ENCODE measurements around the gene FHDC1. TPM values are rescaled to one million over a fixed set of nuclear protein-coding genes. Genes with fewer than 3 reads are reported as not detected.

The FHDC1 gene
- total and polyA plus RNA-seq, 8 donors, result 2.9 to 13.4 (median 5.5) TPM

- no peak overlapping the region for H3K27ac ChIP-seq
- no peaks in the 10 kb centered on the region for H3K9me3 ChIP-seq
- no peak overlapping the region for H3K4me3 ChIP-seq
- WGBS, 5 donors, result 59 to 70% (median 64%) methylated on average over 2 of the region's 2 CpGs
- H3K4me1 ChIP-seq, result peaks cover 10 to 33% (median 27%) of the 10 kb centered on the region in 4 donors
- H3K27me3 ChIP-seq, result no peaks in the 10 kb centered on the region
- intact Hi-C loops (cut with DNase I; ENCODE audit: low total_unique reads), result no loop called here
- peaks cover 3 to 32% (median 15%) of the 10 kb centered on the region in 4 donors for H3K36me3 ChIP-seq
- no peak for DNase-seq
- TF ChIP-seq CTCF (IDR thresholded peaks at IDR 0.05) (no peak), EP300 (IDR thresholded peaks at IDR 0.05) (no peak), POLR2AphosphoS5 (IDR thresholded peaks at IDR 0.05) (no peak), POLR2A (IDR thresholded peaks at IDR 0.05) (no peak)
Observed at GRCh38 chr4:152959080-152959479, 23.0 kb downstream of the FHDC1 start.

- Histone ChIP-seq H3K27ac (no peak overlapping the region), H3K4me1 (peaks cover 10 to 35% (median 27%) of the 10 kb centered on the region in 4 donors), H3K9me3 (no peaks in the 10 kb centered on the region), H3K36me3 (peaks cover 3 to 26% (median 12%) of the 10 kb centered on the region in 4 donors), H3K27me3 (no peaks in the 10 kb centered on the region), H3K4me3 (no peak overlapping the region)
- 90 to 94% (median 91%) methylated on average over 3 of the region's 3 CpGs for WGBS, 5 donors
- no peak for DNase-seq
- TF ChIP-seq EP300 (IDR thresholded peaks at IDR 0.05) (no peak), CTCF (IDR thresholded peaks at IDR 0.05) (no peak), POLR2A (IDR thresholded peaks at IDR 0.05) (no peak), POLR2AphosphoS5 (IDR thresholded peaks at IDR 0.05) (no peak)
- intact Hi-C loops (cut with DNase I; ENCODE audit: low total_unique reads), result no loop called here
Observed at GRCh38 chr4:152960082-152960481, 24.0 kb downstream of the FHDC1 start.

- 70 to 77% (median 75%) methylated on average over 14 of the region's 14 CpGs for WGBS, 5 donors
- Histone ChIP-seq H3K4me3 (no peak overlapping the region), H3K27me3 (no peaks in the 10 kb centered on the region), H3K9me3 (no peaks in the 10 kb centered on the region), H3K27ac (peak overlapping the region in 3 of 5 donors; percentile 1 to 26 (median 8)), H3K4me1 (peaks cover 9 to 35% (median 25%) of the 10 kb centered on the region in 4 donors), H3K36me3 (peaks cover 3 to 33% (median 16%) of the 10 kb centered on the region in 4 donors)
- TF ChIP-seq POLR2A (IDR thresholded peaks at IDR 0.05) (no peak), POLR2AphosphoS5 (IDR thresholded peaks at IDR 0.05) (no peak), EP300 (IDR thresholded peaks at IDR 0.05) (no peak), CTCF (IDR thresholded peaks at IDR 0.05) (no peak)
- peak in 1 of 2 donors; percentile 38 for DNase-seq
- intact Hi-C loops (cut with DNase I; ENCODE audit: low total_unique reads), result no loop called here
Observed at GRCh38 chr4:152961014-152961772, 25.1 kb downstream of the FHDC1 start.

DNA sequence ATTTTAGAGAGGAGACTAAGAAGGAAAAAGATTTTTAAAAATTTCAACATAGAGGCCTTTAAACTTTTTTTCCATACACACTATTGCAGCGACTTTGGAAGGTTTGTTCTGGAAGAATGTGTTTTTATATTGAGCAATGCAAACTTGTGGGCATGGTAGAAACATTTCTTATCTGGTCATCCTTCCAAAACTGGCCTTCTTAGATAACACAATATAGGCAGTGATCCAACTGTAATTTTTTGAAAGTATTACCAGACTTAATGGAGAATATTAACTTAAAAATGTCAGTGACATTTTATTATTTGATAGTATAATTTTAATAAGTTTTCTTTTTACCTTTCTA, 25.6 kb downstream of the FHDC1 start:
- no peak for DNase-seq
- WGBS, 5 donors, result 34 to 62% (median 61%) methylated on average over 1 of the region's 1 CpG
- H3K4me3 ChIP-seq, result no peak overlapping the region
- H3K27me3 ChIP-seq, result no peaks in the 10 kb centered on the region
- intact Hi-C loops (cut with DNase I; ENCODE audit: low total_unique reads), result no loop called here
- TF ChIP-seq POLR2A (IDR thresholded peaks at IDR 0.05) (no peak), CTCF (IDR thresholded peaks at IDR 0.05) (no peak), POLR2AphosphoS5 (IDR thresholded peaks at IDR 0.05) (no peak), EP300 (IDR thresholded peaks at IDR 0.05) (no peak)
- no peaks in the 10 kb centered on the region for H3K9me3 ChIP-seq
- peaks cover 4 to 29% (median 19%) of the 10 kb centered on the region in 4 donors for H3K4me1 ChIP-seq
- peaks cover 3 to 39% (median 18%) of the 10 kb centered on the region in 4 donors for H3K36me3 ChIP-seq
- H3K27ac ChIP-seq, result peak overlapping the region in 1 of 5 donors; percentile 1
